Heart right ventricle (tissue), 16 donors: Measurements from ENCODE around the gene CSMD2. TPM values are rescaled to one million over a fixed set of nuclear protein-coding genes. Genes with fewer than 3 reads are reported as not detected.

Experiments used
- ATAC-seq, 8 donors: fragments of 200-7000 bp; cut with Tn5 transposase; one replicate each; pipeline ENCODE4 v1.9.1; 2020; ENCODE audit warnings: mild to moderate bottlenecking in 8 of 8, moderate library complexity in 8 of 8, moderate number of reproducible peaks in 1 of 8
- DNase-seq, 2 donors: peaks; one replicate each; pipeline ENCODE4 v3.0.0-alpha.2; 2020
- H3K27ac ChIP-seq, 10 donors: fragments of 200-600 bp; sonication (generic) in 2 of 10; one replicate each; pipeline versions ENCODE4 v1.5.0 to v1.8.0; 2020 to 2022; ENCODE audit warnings: mild to moderate bottlenecking in 3 of 10
- H3K27me3 ChIP-seq, 7 donors: fragments of 200-600 bp; one replicate each; pipeline ENCODE4 v1.8.0; 2021 to 2022; ENCODE audit warnings: mild to moderate bottlenecking in 2 of 7
- H3K36me3 ChIP-seq, 9 donors: fragments of 200-600 bp; sonication (generic) in 1 of 9; one replicate each; pipeline versions ENCODE4 v1.5.0 to v1.8.0; 2020 to 2022; ENCODE audit warnings: mild to moderate bottlenecking in 2 of 9
- H3K4me1 ChIP-seq, 9 donors: fragments of 200-600 bp; sonication (generic) in 1 of 9; one replicate each; pipeline versions ENCODE4 v1.5.0 to v1.8.0; 2020 to 2022; ENCODE audit warnings: mild to moderate bottlenecking in 4 of 9
- H3K4me3 ChIP-seq, 10 donors: fragments of 200-600 bp; sonication (generic) in 2 of 10; one replicate each; pipeline versions ENCODE4 v1.5.0 to v1.8.0; 2020 to 2022; ENCODE audit warnings: mild to moderate bottlenecking in 7 of 10, moderate library complexity in 2 of 10
- H3K9me3 ChIP-seq, 11 donors: fragments of 200-600 bp in 10 of 11; sonication (generic) in 2 of 11; one replicate each; pipeline versions ENCODE4 v1.5.0 to v1.8.0; 2013 to 2022; ENCODE audit warnings: mild to moderate bottlenecking in 2 of 11, control low read depth in 1 of 11, moderate library complexity in 1 of 11
- CTCF ChIP-seq, 9 donors: fragments of 200-600 bp; sonication (generic) in 2 of 9; IDR thresholded peaks; one replicate each; pipeline versions ENCODE4 v1.5.0 to v1.8.0; 2021 to 2022; ENCODE audit warnings: antibody characterized with exemption in 9 of 9, mild to moderate bottlenecking in 5 of 9, moderate library complexity in 1 of 9
- WGBS, 2 donors: extraction: QIAGEN DNeasy Blood & Tissue Kit; methylation state at CpG; one replicate each; pipeline ENCODE4 v1.1.7; 2013; ENCODE audit warnings: inconsistent platforms in 1 of 2; 5-methylcytosine and 5-hydroxymethylcytosine counted together
- intact Hi-C, 10 donors: fragments of 100-400 bp; cut with DNase I; formaldehyde crosslinking; loops; one replicate each; pipeline versions ENCODE4 v1.11.1 to v1.14.2; 2022
- polyA plus RNA-seq, 2 donors: library from polyadenylated mRNA; stranded (reverse); fragments of 200-250 nt; gene quantifications; one replicate each; pipeline ENCODE4 v1.2.3, GENCODE V29; 2013
- total RNA-seq, 10 donors: library from RNA; stranded (reverse); fragmentation: NEBNext Ultra II Directional in 3 of 10; extraction: Animal tissue kit (Norgen Biotek cat#: 25700) in 3 of 10; gene quantifications; one replicate each; pipeline versions ENCODE4 v1.2.1 to v1.2.4, GENCODE V29; 2021 to 2023
- donor health status: Arrhythmogenic right ventricular cardiomyopathy.
- donor health status: ischemic (EF 13 %, LVEDD 7.1; RV severe dilation, severe dysfunction).
- donor health status: healthy with polysubstance abuse.
- donor health status: DM: no; HTN: yes; CAD: no.
- donor health status: DM: no; HTN: no; CAD: no.
- donor health status: ischemic (EF 25% LVEDD 6.9; RV normal size, moderate dysfunction).
- donor health status: ischemic (EF 25% LVEDD 5.7; RV mildly dilated, moderate dysfunction).
- donor health status: healthy.
- donor health status: DM: yes; HTN: yes; CAD: no.
- donor health status: Ischemic cardiomyopathy.
- donor health status: ischemic (EF 35%, LVEDD 5.7; RV mildly dilated, moderate dysfunction).
- donor health status: nonischemic (EF 11% LVEDD 7.7; RV severe dilation, severe dysfunction).
- donor health status: DM: yes; HTN: yes; CAD: no.
- donor health status: PGD.
- donor health status: ischemic (EF 29% LVEDD 5.4; RV normal size, mild dysfunction).
- donor health status: nonischemic (EF 23%, LVEDD 6.1; RV moderate dilation, normal function).

The CSMD2 gene
- total and polyA plus RNA-seq, 12 donors: 0.04 to 0.97 (median 0.14) TPM; not detected in 1

GRCh38 chr1:33583567-33583966 is 581.5 kb downstream of the CSMD2 start:
- DNase-seq: no peak
- ATAC-seq: peak in 2 of 8 donors; percentile 38 to 57
- no peak overlapping the region for H3K4me3 ChIP-seq

GRCh38 chr1:33578557-33579448 is 586.2 kb downstream of the CSMD2 start:
- 55 to 60% methylated on average over 16 of the region's 16 CpGs for whole genome bisulfite sequencing, 2 donors
- intact Hi-C loops: loop anchor here in 3 of 10 donors (2.0 to 10.0 kb wide), 3 partner anchors 26 to 107 kb away; partner anchors contain the start of gene ZSCAN20 (in 2 of the 3)
- H3K4me3 ChIP-seq: no peak overlapping the region
- no peak for TF ChIP-seq CTCF (IDR thresholded peaks at IDR 0.05)
- H3K9me3 ChIP-seq: peaks cover 0 to 5% (median 0%) of the 10 kb centered on the region in 11 donors
- H3K36me3 ChIP-seq: no peaks in the 10 kb centered on the region
- ATAC-seq (no peak), DNase-seq (no peak)
- H3K4me1 ChIP-seq: peaks cover 17 to 62% (median 41%) of the 10 kb centered on the region in 9 donors
- H3K27me3 ChIP-seq: no peaks in the 10 kb centered on the region
- H3K27ac ChIP-seq: peak overlapping the region in 7 of 10 donors; percentile 15 to 89 (median 61)

More at GRCh38 chr1:33583567-33583966, 581.5 kb downstream of the CSMD2 start:
- Histone ChIP-seq H3K27ac (no peak overlapping the region), H3K36me3 (no peaks in the 10 kb centered on the region), H3K27me3 (no peaks in the 10 kb centered on the region), H3K4me1 (peaks cover 0 to 18% (median 4%) of the 10 kb centered on the region in 9 donors), H3K9me3 (no peaks in the 10 kb centered on the region)
- intact Hi-C loops: no loop called here
- TF ChIP-seq CTCF (IDR thresholded peaks at IDR 0.05): no peak
- WGBS, 2 donors: 61 to 75% methylated on average over 6 of the region's 6 CpGs

- H3K27me3 ChIP-seq: no peaks in the 10 kb centered on the region
- 91 to 97% methylated on average over 9 of the region's 9 CpGs for WGBS, 2 donors
- peaks cover 17 to 68% (median 46%) of the 10 kb centered on the region in 9 donors for H3K4me1 ChIP-seq
- DNase-seq (no peak), ATAC-seq (no peak)
- peaks cover 0 to 6% (median 0%) of the 10 kb centered on the region in 11 donors for H3K9me3 ChIP-seq
- H3K4me3 ChIP-seq: no peak overlapping the region
- H3K27ac ChIP-seq: peak overlapping the region in 4 of 10 donors; percentile 17 to 91 (median 76)
- TF ChIP-seq CTCF (IDR thresholded peaks at IDR 0.05): no peak
- intact Hi-C loops: loop anchor here in 3 of 10 donors (2.0 to 10.0 kb wide), 4 partner anchors 27 to 105 kb away; partner anchors contain the start of gene ZSCAN20 (in 3 of the 3)
- H3K36me3 ChIP-seq: no peaks in the 10 kb centered on the region
Measured at GRCh38 chr1:33577663-33578062, 587.4 kb downstream of the CSMD2 start.

GRCh38 chr1:33576821-33577599 is 588.0 kb downstream of the CSMD2 start:
- intact Hi-C loops: loop anchor here in 3 of 10 donors (2.0 to 10.0 kb wide), 3 partner anchors 102 to 105 kb away; partner anchors contain the start of gene ZSCAN20 (in 3 of the 3)
- no peak for TF ChIP-seq CTCF (IDR thresholded peaks at IDR 0.05)
- Histone ChIP-seq H3K27me3 (no peaks in the 10 kb centered on the region), H3K4me3 (no peak overlapping the region), H3K9me3 (peaks cover 0 to 6% (median 0%) of the 10 kb centered on the region in 11 donors), H3K4me1 (peaks cover 17 to 74% (median 47%) of the 10 kb centered on the region in 9 donors), H3K36me3 (no peaks in the 10 kb centered on the region), H3K27ac (peak overlapping the region in 6 of 10 donors; percentile 11 to 92 (median 90))
- WGBS, 2 donors: 83 to 84% methylated on average over 11 of the region's 11 CpGs
- DNase-seq (no peak), ATAC-seq (no peak)
